B cell (primary cell): ENCODE measurements around the gene LRRC8E.

Experiments
- CTCF ChIP-seq: fragments of 200-600 bp; IDR thresholded peaks from one replicate; pipeline ENCODE4 v1.8.0; 2022; ENCODE audit warnings: antibody characterized with exemption, mild to moderate bottlenecking
- EZH2 ChIP-seq: IDR thresholded peaks from 2 replicates; pipeline ENCODE4 v1.6.1; 2012; ENCODE audit warnings: borderline replicate concordance, low read depth, mild to moderate bottlenecking, moderate library complexity, low read length; ENCODE audit not compliant: insufficient read depth, poor library complexity, severe bottlenecking

- TF ChIP-seq CTCF (no peak), EZH2 (no peak)
Measured at GRCh38 chr19:7867092-7867844, 21.0 kb upstream of the LRRC8E start.
